Mesenchymal stem cell (in vitro differentiated cells and primary cell): ENCODE data around the gene HELZ2.
"Not testable (repeated sequence)": the region's sequence is repeated elsewhere in the genome, so short reads cannot be mapped to it uniquely, and the experiment has no call there.

ENCODE experiments used
- DNase-seq: peaks from one replicate; pipeline ENCODE4 v3.0.0-alpha.2; 2013
- H2AFZ ChIP-seq: one replicate; pipeline ENCODE4 v1.6.1; 2013; ENCODE audit warnings: low read depth, mild to moderate bottlenecking, control low read depth, inconsistent platforms, low read length, moderate library complexity
- H2AK5ac ChIP-seq: 2 replicates; pipeline ENCODE4 v1.6.1; 2013; ENCODE audit warnings: low read length, moderate library complexity, mild to moderate bottlenecking, inconsistent platforms; ENCODE audit not compliant: severe bottlenecking
- H2BK120ac ChIP-seq: one replicate; pipeline ENCODE4 v1.6.1; 2013; ENCODE audit warnings: low read depth, mild to moderate bottlenecking, inconsistent platforms, low read length, moderate library complexity
- H2BK12ac ChIP-seq, 2 experiments: one replicate each; pipeline ENCODE4 v1.6.1; 2013; ENCODE audit warnings: inconsistent platforms in 2 of 2, low read length in 2 of 2, mild to moderate bottlenecking in 2 of 2, moderate library complexity in 2 of 2, control low read depth in 1 of 2
- H2BK15ac ChIP-seq: one replicate; pipeline ENCODE4 v1.6.1; 2013; ENCODE audit warnings: mild to moderate bottlenecking, low read depth, inconsistent platforms; ENCODE audit not compliant: poor library complexity, severe bottlenecking
- H2BK5ac ChIP-seq: 2 replicates; pipeline ENCODE4 v1.6.1; 2013; ENCODE audit warnings: low read depth, mild to moderate bottlenecking, low read length, control low read depth, inconsistent platforms; ENCODE audit not compliant: poor library complexity, severe bottlenecking
- H3K14ac ChIP-seq, 2 experiments: one replicate each; pipeline ENCODE4 v1.6.1; 2013; ENCODE audit warnings: inconsistent platforms in 2 of 2, low read length in 2 of 2, control low read depth in 1 of 2, mild to moderate bottlenecking in 1 of 2, moderate library complexity in 1 of 2
- H3K18ac ChIP-seq, 2 experiments: one replicate each; pipeline ENCODE4 v1.6.1; 2013; ENCODE audit warnings: inconsistent platforms in 2 of 2, low read length in 2 of 2, control low read depth in 1 of 2, low read depth in 1 of 2, mild to moderate bottlenecking in 1 of 2
- H3K23ac ChIP-seq, 2 experiments: one replicate each; pipeline ENCODE4 v1.6.1; 2013; ENCODE audit warnings: inconsistent platforms in 2 of 2, low read length in 2 of 2, mild to moderate bottlenecking in 2 of 2, moderate library complexity in 2 of 2, control low read depth in 1 of 2
- H3K27ac ChIP-seq: 2 replicates; pipeline ENCODE4 v1.5.1; 2013; ENCODE audit warnings: mild to moderate bottlenecking, moderate library complexity, low read length, control low read depth, inconsistent platforms; ENCODE audit not compliant: poor library complexity, severe bottlenecking
- H3K27me3 ChIP-seq, 2 experiments: 2 replicates each; pipeline versions ENCODE4 v1.6.1 to v1.7.0; 2013; ENCODE audit warnings: low read length in 2 of 2, mild to moderate bottlenecking in 2 of 2, moderate library complexity in 2 of 2, control low read depth in 1 of 2, inconsistent platforms in 1 of 2; ENCODE audit not compliant: control insufficient read depth in 1 of 2, insufficient read depth in 1 of 2
- H3K36me3 ChIP-seq, 2 experiments: 2 replicates each; pipeline versions ENCODE4 v1.6.1 to v1.7.0; 2013; ENCODE audit warnings: low read length in 2 of 2, control low read depth in 1 of 2, inconsistent platforms in 1 of 2, low read depth in 1 of 2, mild to moderate bottlenecking in 1 of 2; ENCODE audit not compliant: insufficient read depth in 2 of 2, control insufficient read depth in 1 of 2
- H3K4ac ChIP-seq, 2 experiments: one replicate each; pipeline ENCODE4 v1.6.1; 2013; ENCODE audit warnings: inconsistent platforms in 2 of 2, low read length in 2 of 2, mild to moderate bottlenecking in 2 of 2, moderate library complexity in 2 of 2, control low read depth in 1 of 2, low read depth in 1 of 2
- H3K4me1 ChIP-seq: 2 replicates; pipeline ENCODE4 v1.6.1; 2013; ENCODE audit warnings: low read depth, low read length, control low read depth; ENCODE audit not compliant: control insufficient read depth, insufficient read depth
- H3K4me2 ChIP-seq: 2 replicates; pipeline ENCODE4 v1.6.1; 2013; ENCODE audit warnings: low read length, mild to moderate bottlenecking, inconsistent platforms; ENCODE audit not compliant: poor library complexity, severe bottlenecking
- H3K4me3 ChIP-seq, 2 experiments: 2 replicates each; pipeline versions ENCODE4 v1.5.1 to v1.7.0; 2013; ENCODE audit warnings: low read length in 2 of 2, mild to moderate bottlenecking in 2 of 2, control low read depth in 1 of 2, low read depth in 1 of 2; ENCODE audit not compliant: insufficient read depth in 1 of 2
- H3K79me1 ChIP-seq: replicated peaks from 2 replicates; pipeline ENCODE4 v1.6.1; 2013; ENCODE audit warnings: mild to moderate bottlenecking, control low read depth, low read length, inconsistent platforms; ENCODE audit not compliant: poor library complexity, severe bottlenecking
- H3K9ac ChIP-seq: 2 replicates; pipeline ENCODE4 v1.7.0; 2013; ENCODE audit warnings: mild to moderate bottlenecking, low read length, moderate library complexity
- H3K9me3 ChIP-seq: 2 replicates; pipeline ENCODE4 v1.7.0; 2013; ENCODE audit warnings: mild to moderate bottlenecking, low read length; ENCODE audit not compliant: control insufficient read depth
- H4K8ac ChIP-seq: one replicate; pipeline ENCODE4 v1.6.1; 2013; ENCODE audit warnings: inconsistent platforms, mild to moderate bottlenecking, low read length, moderate library complexity
- H4K91ac ChIP-seq: one replicate; pipeline ENCODE4 v1.6.1; 2013; ENCODE audit warnings: mild to moderate bottlenecking, low read length, inconsistent platforms
- WGBS: methylation state at CpG from one replicate; pipeline ENCODE4 v1.1.7; 2013; ENCODE audit warnings: mixed read lengths; 5-methylcytosine and 5-hydroxymethylcytosine counted together

HELZ2 gene

DNA sequence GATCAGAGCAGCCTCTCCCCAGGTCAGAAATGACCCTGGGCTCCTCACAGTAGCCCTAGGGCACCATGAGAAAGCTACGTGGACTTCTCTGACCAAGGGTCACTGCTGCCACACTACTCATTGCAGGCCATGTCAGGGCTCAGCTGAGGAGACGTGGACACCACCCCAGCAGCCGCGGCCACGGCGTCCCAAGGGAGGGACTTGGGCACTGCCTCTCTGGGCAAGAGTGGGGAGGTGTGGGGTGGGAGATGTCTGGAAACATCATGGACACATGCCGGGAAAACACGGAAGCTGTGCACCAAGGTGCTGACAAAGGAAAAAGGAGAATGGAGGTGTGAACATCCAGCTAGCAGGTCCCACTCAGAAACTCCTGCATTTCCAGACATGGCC is 43.8 kb upstream of the HELZ2 start:
- Histone ChIP-seq H3K23ac (no peak overlapping the region), H3K4me1 (peaks cover 14% of the 10 kb centered on the region), H3K18ac (no peak overlapping the region), H3K27me3 (no peaks in the 10 kb centered on the region), H3K4me2 (no peak overlapping the region), H3K9me3 (no peaks in the 10 kb centered on the region), H3K4me3 (no peak overlapping the region), H2BK120ac (no peak overlapping the region), H3K79me1 (peaks cover 51% of the 10 kb centered on the region), H2BK15ac (no peak overlapping the region), H2BK5ac (no peak overlapping the region), H3K4ac (no peak overlapping the region), H2AFZ (no peak overlapping the region), H4K91ac (no peak overlapping the region), H2AK5ac (no peak overlapping the region), H3K27ac (no peak overlapping the region), H3K36me3 (peaks cover 42 to 53% of the 10 kb centered on the region in 2 experiments), H3K9ac (no peak overlapping the region), H2BK12ac (no peak overlapping the region), H3K14ac (no peak overlapping the region), H4K8ac (no peak overlapping the region)
- WGBS = over 99% methylated on average over 8 of the region's 8 CpGs
- DNase-seq = no peak

- Histone ChIP-seq H3K27me3 (no peaks in the 10 kb centered on the region), H3K4me1 (peaks cover 18% of the 10 kb centered on the region), H3K23ac (no peak overlapping the region), H3K9ac (no peak overlapping the region), H3K4me3 (no peak overlapping the region), H3K79me1 (peaks cover 50% of the 10 kb centered on the region), H3K4ac (no peak overlapping the region), H4K8ac (no peak overlapping the region), H3K18ac (no peak overlapping the region), H3K36me3 (peaks cover 42 to 55% of the 10 kb centered on the region in 2 experiments), H2AFZ (no peak overlapping the region), H2BK5ac (no peak overlapping the region), H3K27ac (no peak overlapping the region), H4K91ac (no peak overlapping the region), H3K9me3 (no peaks in the 10 kb centered on the region), H2BK15ac (no peak overlapping the region), H2BK120ac (no peak overlapping the region), H2AK5ac (no peak overlapping the region), H2BK12ac (no peak overlapping the region), H3K14ac (no peak overlapping the region), H3K4me2 (no peak overlapping the region)
- 96% methylated on average over 41 of the region's 41 CpGs for WGBS
- DNase-seq = no peak
Observed at GRCh38 chr20:63617092-63617875, 43.2 kb upstream of the HELZ2 start.

DNA sequence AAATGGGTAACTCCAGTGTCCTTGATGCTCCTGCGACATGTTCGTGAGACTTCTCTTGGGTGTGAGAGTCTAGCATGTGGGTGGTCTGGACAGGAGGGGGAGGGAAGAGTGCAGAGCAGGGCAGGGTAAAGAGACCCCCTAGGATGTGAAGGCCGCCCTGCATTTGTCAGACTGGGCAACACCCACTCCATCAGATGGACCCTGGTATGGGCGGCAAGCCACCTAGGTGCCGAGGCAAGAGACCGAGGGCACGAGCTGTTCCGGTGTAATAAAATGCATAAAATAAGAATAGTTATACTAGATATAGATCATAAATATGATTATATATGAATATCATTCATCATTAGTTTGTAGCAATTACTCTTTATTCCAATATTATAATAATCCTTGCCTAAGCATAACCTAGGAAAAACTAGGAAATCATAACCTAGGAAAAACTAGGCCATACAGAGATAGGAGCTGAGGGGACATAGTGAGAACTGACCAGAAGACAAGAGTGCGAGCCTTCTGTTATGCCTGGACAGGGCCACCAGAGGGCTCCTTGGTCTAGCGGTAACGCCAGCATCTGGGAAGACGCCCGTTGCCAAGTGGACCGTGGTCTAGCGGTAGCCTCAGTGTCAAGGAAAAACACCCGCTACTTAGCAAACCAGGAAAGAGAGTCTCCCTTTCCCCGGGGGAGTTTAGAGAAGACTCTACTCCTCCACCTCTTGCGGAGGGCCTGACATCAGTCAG is 40.0 kb upstream of the HELZ2 start:
- not testable (repeated sequence) for H3K23ac ChIP-seq, H3K18ac ChIP-seq, H3K4me3 ChIP-seq, H2BK12ac ChIP-seq, H2BK120ac ChIP-seq, H2AFZ ChIP-seq, H3K9me3 ChIP-seq, H3K4me2 ChIP-seq, H3K27me3 ChIP-seq, H4K91ac ChIP-seq, H3K27ac ChIP-seq, DNase-seq, H2BK15ac ChIP-seq, H3K14ac ChIP-seq, H3K9ac ChIP-seq, H3K4ac ChIP-seq, H2BK5ac ChIP-seq, H2AK5ac ChIP-seq, H4K8ac ChIP-seq
- H3K79me1 ChIP-seq = peaks cover 51% of the 10 kb centered on the region
- peaks cover 40 to 62% of the 10 kb centered on the region in 2 experiments for H3K36me3 ChIP-seq
- H3K4me1 ChIP-seq = peaks cover 19% of the 10 kb centered on the region
- whole genome bisulfite sequencing = 99% methylated on average over 8 of the region's 18 CpGs

GRCh38 chr20:63612276-63612931 is 38.4 kb upstream of the HELZ2 start:
- Histone ChIP-seq H3K79me1 (peaks cover 37% of the 10 kb centered on the region), H3K14ac (no peak overlapping the region), H3K36me3 (peaks cover 26 to 46% of the 10 kb centered on the region in 2 experiments), H3K9ac (no peak overlapping the region), H4K8ac (peak overlapping the region; percentile 41), H4K91ac (peak overlapping the region; percentile 27), H2BK12ac (no peak overlapping the region), H3K4me1 (peaks cover 18% of the 10 kb centered on the region), H3K4me2 (no peak overlapping the region), H3K27me3 (no peaks in the 10 kb centered on the region), H2BK15ac (no peak overlapping the region), H2AFZ (no peak overlapping the region), H3K4me3 (no peak overlapping the region), H3K9me3 (no peaks in the 10 kb centered on the region), H2BK5ac (no peak overlapping the region), H3K27ac (no peak overlapping the region), H3K4ac (peak overlapping the region in 1 of 2 experiments; percentile 17), H3K23ac (no peak overlapping the region), H2BK120ac (no peak overlapping the region), H2AK5ac (no peak overlapping the region), H3K18ac (no peak overlapping the region)
- DNase-seq = peak; percentile 13
- WGBS = 89% methylated on average over 19 of the region's 20 CpGs
